Right atrium auricular region (tissue), 2 donors: Measurements from ENCODE around the gene MAD1L1. TPM values are rescaled to one million over a fixed set of nuclear protein-coding genes. Genes with fewer than 3 reads are reported as not detected.

Source experiments
- DNase-seq: peaks from one replicate; pipeline ENCODE4 v3.0.0-alpha.2; 2019; ENCODE audit warnings: low spot score
- H3K27ac ChIP-seq, 2 donors: fragments of 200-600 bp; sonication (generic); 1 replicate in 1 of 2; 2 replicates in 1 of 2; pipeline ENCODE4 v1.5.1; 2016 to 2019
- H3K27me3 ChIP-seq, 2 donors: fragments of 200-600 bp; sonication (generic); one replicate each; pipeline versions ENCODE4 v1.5.1 to v1.6.0; 2017 to 2019
- H3K36me3 ChIP-seq: fragments of 200-600 bp; sonication (generic); one replicate; pipeline ENCODE4 v1.5.1; 2016
- H3K4me1 ChIP-seq, 2 donors: fragments of 200-600 bp; sonication (generic); one replicate each; pipeline versions ENCODE4 v1.5.1 to v1.6.0; 2017 to 2019
- H3K4me3 ChIP-seq, 2 donors: fragments of 200-600 bp; sonication (generic); 1 replicate in 1 of 2; 2 replicates in 1 of 2; pipeline ENCODE4 v1.5.1; 2017 to 2019; ENCODE audit warnings: mild to moderate bottlenecking in 1 of 2, moderate library complexity in 1 of 2
- H3K9me3 ChIP-seq, 2 donors: fragments of 200-600 bp; sonication (generic); one replicate each; pipeline ENCODE4 v1.5.1; 2019
- CTCF ChIP-seq, 2 donors: fragments of 200-600 bp; sonication (generic); IDR thresholded peaks; one replicate each; pipeline ENCODE4 v1.5.1; 2019; ENCODE audit warnings: antibody characterized with exemption in 2 of 2
- total RNA-seq, 2 donors: library from RNA; depleted of rRNA; stranded (reverse); fragments of >200 nt; gene quantifications; one replicate each; pipeline ENCODE4 v1.1.0, GENCODE V29; 2016

The MAD1L1 gene
- total RNA-seq, 2 donors from 2014 or later: 13.3 to 31.9 TPM

- Histone ChIP-seq H3K27me3 (no peaks in the 10 kb centered on the region), H3K27ac (no peak overlapping the region), H3K36me3 (no peaks in the 10 kb centered on the region), H3K9me3 (no peaks in the 10 kb centered on the region), H3K4me1 (peaks cover 0 to 13% of the 10 kb centered on the region in 2 donors), H3K4me3 (no peak overlapping the region)
- peak; percentile 39 to 68 for TF ChIP-seq CTCF (IDR thresholded peaks at IDR 0.05)
- no peak for DNase-seq
Measured at GRCh38 chr7:2247141-2247995, 14.6 kb upstream of the MAD1L1 start.

GRCh38 chr7:2245883-2246675 lies 13.3 kb upstream of the MAD1L1 start:
- H3K9me3 ChIP-seq: no peaks in the 10 kb centered on the region
- H3K4me1 ChIP-seq: peaks cover 0 to 20% of the 10 kb centered on the region in 2 donors
- H3K4me3 ChIP-seq: no peak overlapping the region
- H3K36me3 ChIP-seq: no peaks in the 10 kb centered on the region
- no peak for TF ChIP-seq CTCF (IDR thresholded peaks at IDR 0.05)
- H3K27ac ChIP-seq: no peak overlapping the region
- H3K27me3 ChIP-seq: no peaks in the 10 kb centered on the region
- no peak for DNase-seq

- Histone ChIP-seq H3K4me3 (no peak overlapping the region), H3K27me3 (no peaks in the 10 kb centered on the region), H3K36me3 (peaks cover under 1% of the 10 kb centered on the region), H3K4me1 (peaks cover 0 to 26% of the 10 kb centered on the region in 2 donors), H3K27ac (no peak overlapping the region), H3K9me3 (no peaks in the 10 kb centered on the region)
- no peak for TF ChIP-seq CTCF (IDR thresholded peaks at IDR 0.05)
- no peak for DNase-seq
Measured at GRCh38 chr7:2244404-2244995, 11.8 kb upstream of the MAD1L1 start.

GRCh38 chr7:2243458-2243857 lies 10.7 kb upstream of the MAD1L1 start:
- Histone ChIP-seq H3K27me3 (no peaks in the 10 kb centered on the region), H3K36me3 (peaks cover 9% of the 10 kb centered on the region), H3K4me3 (no peak overlapping the region), H3K4me1 (peaks cover 0 to 22% of the 10 kb centered on the region in 2 donors), H3K9me3 (no peaks in the 10 kb centered on the region), H3K27ac (no peak overlapping the region)
- no peak for TF ChIP-seq CTCF (IDR thresholded peaks at IDR 0.05)
- no peak for DNase-seq

- Histone ChIP-seq H3K27ac (peak overlapping the region in 1 of 2 donors; percentile 73), H3K4me3 (peak overlapping the region; percentile 91 to 100), H3K9me3 (no peaks in the 10 kb centered on the region), H3K27me3 (no peaks in the 10 kb centered on the region), H3K4me1 (peaks cover 0 to 22% of the 10 kb centered on the region in 2 donors), H3K36me3 (peaks cover 16% of the 10 kb centered on the region)
- DNase-seq: no peak
- no peak for TF ChIP-seq CTCF (IDR thresholded peaks at IDR 0.05)
Measured at GRCh38 chr7:2242541-2243429, 10.0 kb upstream of the MAD1L1 start.
